ENCODE results near the gene CNDP2.

CNDP2 gene

GRCh38 chr18:74495581-74496507 is at the start of gene CNDP2:
CNDP2 (plus strand) TSS chr18:74496363; CDS start chr18:74499974, 3,611 bp downstream.
- DNase-seq: peak; percentile 71

GRCh38 chr18:74446631-74447403 is 49.3 kb upstream of the CNDP2 start:
- DNase-seq: no peak

GRCh38 chr18:74447404-74448152 is 48.6 kb upstream of the CNDP2 start:
- no peak for DNase-seq

- DNase-seq: no peak
Measured at GRCh38 chr18:74450626-74451025, 45.5 kb upstream of the CNDP2 start.

- DNase-seq: no peak
Measured at GRCh38 chr18:74451148-74451547, 45.0 kb upstream of the CNDP2 start.

- DNase-seq: no peak
Measured at GRCh38 chr18:74453016-74453566, 43.1 kb upstream of the CNDP2 start.

- no peak for DNase-seq
Measured at GRCh38 chr18:74453642-74454198, 42.4 kb upstream of the CNDP2 start.

- no peak for DNase-seq
Measured at GRCh38 chr18:74454279-74454751, 41.8 kb upstream of the CNDP2 start.

GRCh38 chr18:74455386-74455785 is 40.8 kb upstream of the CNDP2 start:
- no peak for DNase-seq

GRCh38 chr18:74456017-74456348 is 40.2 kb upstream of the CNDP2 start:
- DNase-seq: no peak

- DNase-seq: no peak
Measured at GRCh38 chr18:74456349-74457042, 39.7 kb upstream of the CNDP2 start.

- DNase-seq: no peak
Measured at GRCh38 chr18:74457043-74457724, 39.0 kb upstream of the CNDP2 start, which contains the start of gene DIPK1C. DIPK1C (minus strand) TSS chr18:74457308; CDS start chr18:74457259, 49 bp downstream.

- DNase-seq: no peak
Measured at GRCh38 chr18:74457725-74458421, 38.3 kb upstream of the CNDP2 start.

- DNase-seq: no peak
Measured at GRCh38 chr18:74459889-74460288, 36.3 kb upstream of the CNDP2 start.

- no peak for DNase-seq
Measured at GRCh38 chr18:74460825-74461224, 35.3 kb upstream of the CNDP2 start.

GRCh38 chr18:74463254-74463653 is 32.9 kb upstream of the CNDP2 start:
- no peak for DNase-seq

GRCh38 chr18:74463983-74464382 is 32.2 kb upstream of the CNDP2 start:
- no peak for DNase-seq

- no peak for DNase-seq
Measured at GRCh38 chr18:74465775-74466174, 30.4 kb upstream of the CNDP2 start.

GRCh38 chr18:74468547-74469061 is 27.6 kb upstream of the CNDP2 start:
- no peak for DNase-seq

- DNase-seq: no peak
Measured at GRCh38 chr18:74472312-74472711, 23.9 kb upstream of the CNDP2 start.
